GM12891 (cell line): ENCODE data around the gene TSPAN18.

ENCODE experiments used
- PAX5 ChIP-seq: IDR thresholded peaks from 2 replicates; pipeline ENCODE4 v1.6.1; 2011; ENCODE audit warnings: low read length, moderate library complexity, mild to moderate bottlenecking; ENCODE audit not compliant: insufficient read depth, severe bottlenecking
- POLR2A ChIP-seq: IDR thresholded peaks from 2 replicates; pipeline ENCODE4 v1.6.1; 2011; ENCODE audit warnings: low read depth, low read length, control low read depth
- POLR2AphosphoS5 ChIP-seq: IDR thresholded peaks from 2 replicates; pipeline ENCODE4 v1.6.1; 2011; ENCODE audit warnings: low read depth, low read length, control low read depth
- SPI1 ChIP-seq: IDR thresholded peaks from 2 replicates; pipeline ENCODE4 v1.6.1; 2011; ENCODE audit warnings: low read depth, low read length, control low read depth
- TAF1 ChIP-seq: IDR thresholded peaks from 2 replicates; pipeline ENCODE4 v1.6.1; 2011; ENCODE audit warnings: low read depth, low read length, control low read depth

DNA sequence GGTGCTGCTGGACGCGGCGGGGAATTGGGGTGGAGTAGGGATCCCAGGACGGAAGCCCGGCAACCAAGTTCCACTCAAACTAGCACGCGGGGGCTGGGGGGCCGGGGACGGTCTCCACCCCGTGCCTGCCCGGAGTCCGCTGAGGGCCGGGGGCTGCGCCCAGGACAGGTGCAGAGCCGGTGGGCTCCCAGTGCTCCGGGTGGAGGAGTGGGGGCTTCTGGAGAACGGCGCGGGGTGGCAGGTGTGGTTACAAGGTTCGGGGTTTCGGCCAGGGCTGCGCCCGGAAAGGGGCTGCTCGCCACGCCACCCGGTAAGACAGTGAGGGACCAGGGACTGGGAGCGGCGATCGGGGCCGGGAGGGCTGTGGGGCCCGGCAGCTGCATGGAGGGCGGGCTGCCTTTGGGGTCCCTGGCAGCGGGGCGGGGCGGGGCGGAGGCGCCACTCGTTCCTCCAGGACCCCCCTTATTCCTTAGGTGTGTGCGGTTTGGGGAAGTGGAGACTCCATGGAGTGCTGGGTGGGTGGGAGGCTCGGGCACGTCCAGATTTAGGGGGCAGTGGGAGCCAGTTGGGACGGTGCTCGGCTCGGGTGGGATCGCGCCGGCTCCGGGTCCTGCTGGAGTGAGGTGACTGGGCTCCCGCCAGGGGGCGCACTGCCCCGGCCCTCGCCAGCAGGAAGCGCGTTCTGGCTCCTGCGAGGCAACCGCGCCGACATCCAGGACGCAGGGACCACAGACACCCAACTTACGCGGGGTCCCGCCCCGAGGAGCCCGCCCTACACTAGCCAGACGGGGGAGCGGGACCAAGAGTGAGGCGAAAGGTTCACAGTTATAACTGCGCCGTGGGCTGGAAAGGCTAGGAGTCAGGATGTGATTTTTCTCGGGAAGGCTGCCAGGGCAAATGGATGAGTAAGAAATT is 868 bp downstream of the TSPAN18 start:
- no peak for TF ChIP-seq POLR2AphosphoS5
- TF ChIP-seq POLR2A: no peak
- no peak for TF ChIP-seq SPI1
- no peak for TF ChIP-seq TAF1
- no peak for TF ChIP-seq PAX5
